Peyer's patch (tissue), 4 donors: ENCODE data around the gene IGFN1.

Source experiments
- POLR2A ChIP-seq, 2 donors: fragments of 450-650 bp; IDR thresholded peaks; one replicate each; pipeline ENCODE4 v1.5.1; 2017; ENCODE audit warnings: antibody characterized with exemption in 2 of 2, mild to moderate bottlenecking in 2 of 2, moderate library complexity in 2 of 2
- TF ChIP-seq, protein P1 (sequence below), 6 experiments: fragments of 450-650 bp in 4 of 6; fragments of 200-600 bp in 2 of 6; sonication (generic) in 1 of 6; IDR thresholded peaks; one replicate each; pipeline ENCODE4 v1.5.1; 2017 to 2019; ENCODE audit warnings: antibody characterized with exemption in 6 of 6, mild to moderate bottlenecking in 3 of 6, moderate library complexity in 1 of 6

DNA sequence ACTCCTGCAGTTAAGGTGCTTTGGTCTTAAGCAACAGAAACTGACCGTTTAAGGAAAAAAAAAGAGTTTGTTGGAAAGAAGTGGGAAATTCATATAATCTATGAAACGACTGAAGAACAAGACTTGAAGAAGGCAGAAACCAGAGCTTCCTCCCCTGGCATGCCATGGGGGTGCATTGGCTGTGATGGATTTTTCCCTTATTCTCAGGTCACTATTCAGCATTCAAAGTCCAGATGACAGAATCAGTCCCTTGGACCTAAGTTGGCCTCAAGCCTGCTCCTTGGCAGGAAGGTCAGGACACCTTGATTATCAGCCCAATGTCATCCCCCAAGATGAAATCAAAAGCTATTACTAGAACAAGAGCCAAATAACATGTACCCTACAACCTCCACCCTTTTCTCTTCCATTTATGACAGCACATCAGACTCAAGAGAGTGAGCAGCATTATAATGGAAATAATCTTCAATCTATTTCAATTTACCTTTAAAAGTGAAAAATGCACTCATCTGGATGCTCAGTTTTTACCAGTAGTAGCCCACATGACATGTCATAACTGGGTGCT, 20.6 kb upstream of the IGFN1 start:
- TF ChIP-seq POLR2A (IDR thresholded peaks at IDR 0.05) = no peak
- TF ChIP-seq, protein P1, sequence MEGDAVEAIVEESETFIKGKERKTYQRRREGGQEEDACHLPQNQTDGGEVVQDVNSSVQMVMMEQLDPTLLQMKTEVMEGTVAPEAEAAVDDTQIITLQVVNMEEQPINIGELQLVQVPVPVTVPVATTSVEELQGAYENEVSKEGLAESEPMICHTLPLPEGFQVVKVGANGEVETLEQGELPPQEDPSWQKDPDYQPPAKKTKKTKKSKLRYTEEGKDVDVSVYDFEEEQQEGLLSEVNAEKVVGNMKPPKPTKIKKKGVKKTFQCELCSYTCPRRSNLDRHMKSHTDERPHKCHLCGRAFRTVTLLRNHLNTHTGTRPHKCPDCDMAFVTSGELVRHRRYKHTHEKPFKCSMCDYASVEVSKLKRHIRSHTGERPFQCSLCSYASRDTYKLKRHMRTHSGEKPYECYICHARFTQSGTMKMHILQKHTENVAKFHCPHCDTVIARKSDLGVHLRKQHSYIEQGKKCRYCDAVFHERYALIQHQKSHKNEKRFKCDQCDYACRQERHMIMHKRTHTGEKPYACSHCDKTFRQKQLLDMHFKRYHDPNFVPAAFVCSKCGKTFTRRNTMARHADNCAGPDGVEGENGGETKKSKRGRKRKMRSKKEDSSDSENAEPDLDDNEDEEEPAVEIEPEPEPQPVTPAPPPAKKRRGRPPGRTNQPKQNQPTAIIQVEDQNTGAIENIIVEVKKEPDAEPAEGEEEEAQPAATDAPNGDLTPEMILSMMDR (IDR thresholded peaks at IDR 0.05) = no peak
